Body of pancreas (tissue), 4 donors: Measurements from ENCODE around the gene NKAIN2.

ENCODE experiments used
- CTCF ChIP-seq, 7 experiments: fragments of 450-650 bp in 4 of 7; fragments of 200-600 bp in 3 of 7; sonication (generic) in 3 of 7; IDR thresholded peaks; one replicate each; pipeline ENCODE4 v1.5.1; 2016 to 2019; ENCODE audit warnings: antibody characterized with exemption in 7 of 7
- POLR2A ChIP-seq, 3 donors: fragments of 450-650 bp; IDR thresholded peaks; one replicate each; pipeline ENCODE4 v1.6.1; 2016; ENCODE audit warnings: antibody characterized with exemption in 3 of 3, mild to moderate bottlenecking in 2 of 3

- TF ChIP-seq CTCF (IDR thresholded peaks at IDR 0.05): no peak
- no peak for TF ChIP-seq POLR2A (IDR thresholded peaks at IDR 0.05)
These were observed 689.6 kb downstream of the NKAIN2 start for GRCh38 chr6:124493259-124493658.
